AG04449 (cell line): Measurements from ENCODE around the gene GPC1.

Source experiments
- CTCF ChIA-PET: fragments of 350-600 bp; formaldehyde crosslinking; extraction: SDS; loops from one replicate; lab custom pipeline; 2021; ENCODE audit warnings: antibody characterized with exemption; lab: Yijun Ruan, JAX
- POLR2A ChIA-PET: fragments of 400-600, 350-600 bp; formaldehyde crosslinking; extraction: SDS; loops from one replicate; lab custom pipeline; 2020; ENCODE audit warnings: antibody characterized with exemption, inconsistent platforms; lab: Yijun Ruan, JAX
- DNase-seq: peaks from one replicate; pipeline ENCODE4 v3.0.0-alpha.2; 2010; ENCODE audit warnings: low read depth, low spot score
- H3K4me3 ChIP-seq: 2 replicates; pipeline ENCODE4 v1.5.1; 2011; ENCODE audit warnings: low read depth, mild to moderate bottlenecking, control low read depth, low read length
- CTCF ChIP-seq: IDR thresholded peaks from one replicate; pipeline ENCODE4 v1.5.1; 2011; ENCODE audit warnings: mild to moderate bottlenecking, moderate library complexity, low read length, control low read depth, inconsistent platforms; ENCODE audit not compliant: insufficient read depth; ENCODE audit errors: missing control alignments

GPC1 gene

GRCh38 chr2:240418311-240418710 lies 17.2 kb upstream of the GPC1 start:
- DNase-seq, result no peak
- POLR2A ChIA-PET, result no interaction called here
- no peak overlapping the region for H3K4me3 ChIP-seq
- no peak for TF ChIP-seq CTCF
- CTCF ChIA-PET, result interaction anchor here (1.8 kb wide), 1 partner anchor 9 kb away, joined by 6 read pairs; no protein-coding TSS in a partner anchor

- no peak overlapping the region for H3K4me3 ChIP-seq
- POLR2A ChIA-PET, result no interaction called here
- no peak for TF ChIP-seq CTCF
- no peak for DNase-seq
- CTCF ChIA-PET, result interaction anchor here (0.6 kb wide), 1 partner anchor 11 kb away, joined by 3 read pairs; no protein-coding TSS in a partner anchor
Observed at GRCh38 chr2:240419271-240419670, 16.2 kb upstream of the GPC1 start.

- no peak overlapping the region for H3K4me3 ChIP-seq
Observed at GRCh38 chr2:240419723-240420122, 15.7 kb upstream of the GPC1 start.

GRCh38 chr2:240420206-240421104 lies 15.0 kb upstream of the GPC1 start:
- ChIA-PET POLR2A (no interaction called here), CTCF (no interaction called here)
- no peak for DNase-seq
- H3K4me3 ChIP-seq, result no peak overlapping the region
- no peak for TF ChIP-seq CTCF

More at GRCh38 chr2:240419723-240420122, 15.7 kb upstream of the GPC1 start:
- no peak for DNase-seq
- TF ChIP-seq CTCF, result no peak
- CTCF ChIA-PET, result interaction anchor here (0.6 kb wide), 1 partner anchor 12 kb away, joined by 3 read pairs; no protein-coding TSS in a partner anchor
- POLR2A ChIA-PET, result no interaction called here

- POLR2A ChIA-PET, result no interaction called here
- CTCF ChIA-PET, result no interaction called here
- H3K4me3 ChIP-seq, result no peak overlapping the region
- no peak for TF ChIP-seq CTCF
- no peak for DNase-seq
Observed at GRCh38 chr2:240421381-240421780, 14.1 kb upstream of the GPC1 start.

GRCh38 chr2:240422658-240423329 lies 12.7 kb upstream of the GPC1 start:
- CTCF ChIA-PET, result interaction anchor here (1.4 kb wide), 1 partner anchor 14 kb away, joined by 3 read pairs; no protein-coding TSS in a partner anchor
- TF ChIP-seq CTCF, result no peak
- POLR2A ChIA-PET, result no interaction called here
- DNase-seq, result no peak
- H3K4me3 ChIP-seq, result no peak overlapping the region
